ENCODE measurements around the gene XIRP1. TPM values are rescaled to one million over a fixed set of nuclear protein-coding genes. Genes with fewer than 3 reads are reported as not detected.
A peak's percentile ranks its signal among the peaks of the same experiment; 100 is the strongest.

XIRP1 gene
- total RNA-seq, 2 donors from 2014 or later: not detected

DNA sequence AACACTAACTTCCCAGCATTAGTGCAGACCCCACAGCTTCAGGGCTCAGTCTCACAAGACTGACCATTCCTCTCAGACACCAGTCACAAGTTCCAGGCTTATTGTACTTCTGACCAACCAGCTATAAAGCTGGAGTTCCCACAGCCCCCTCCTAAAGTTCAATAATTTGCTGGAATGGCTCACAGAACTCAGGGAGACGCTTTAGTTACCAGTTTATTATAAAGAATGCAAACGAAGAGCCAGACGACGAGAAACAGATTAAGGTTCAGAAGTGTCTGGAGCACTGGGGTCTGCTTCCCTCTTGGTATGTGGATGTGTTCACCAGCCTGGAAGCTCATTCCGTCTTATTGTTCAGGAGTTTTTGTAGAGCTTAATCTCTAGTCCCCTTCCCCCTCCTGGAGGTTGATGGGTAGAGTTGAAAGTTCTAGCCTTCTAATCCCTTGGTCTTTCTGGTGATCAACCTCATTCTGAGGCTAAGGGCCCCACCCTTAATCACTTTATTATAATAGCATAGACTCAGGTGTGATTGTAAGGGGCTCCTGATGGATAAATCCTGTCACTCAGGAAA lies 34.2 kb downstream of the XIRP1 start:
- no peaks in the 10 kb centered on the region for H3K36me3 Mint-ChIP-seq (ENCODE audit: low read depth)
- H3K4me1 Mint-ChIP-seq: peaks cover 7% of the 10 kb centered on the region
- no peaks in the 10 kb centered on the region for H3K9me3 ChIP-seq (ENCODE audit: control insufficient read depth, low read length, poor library complexity, severe bottlenecking)
- no peaks in the 10 kb centered on the region for H3K27me3 Mint-ChIP-seq
- DNase-seq: no peak
- H3K27ac Mint-ChIP-seq: no peak overlapping the region
- no peak overlapping the region for H3K4me3 Mint-ChIP-seq
- no peak for ATAC-seq

DNA sequence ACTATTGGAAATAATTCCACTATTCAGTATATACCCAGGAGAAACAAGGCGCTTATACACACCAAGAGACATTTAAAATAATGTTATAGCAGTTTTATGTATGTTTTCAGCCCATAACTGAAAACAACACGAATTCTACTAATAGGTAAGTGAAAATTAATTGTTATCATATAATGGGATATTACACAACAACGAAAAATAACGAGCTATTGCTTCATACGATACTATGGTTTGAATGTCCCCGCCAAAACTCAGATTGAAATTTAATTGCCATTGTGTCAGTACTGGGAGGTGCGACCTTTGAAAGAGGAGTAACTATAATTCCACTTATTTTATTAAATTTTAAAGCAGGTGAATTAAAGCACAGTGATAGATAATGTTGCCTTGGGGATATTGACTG lies 35.0 kb downstream of the XIRP1 start:
- Mint-ChIP-seq H3K27me3 (no peaks in the 10 kb centered on the region), H3K27ac (no peak overlapping the region), H3K4me3 (no peak overlapping the region), H3K36me3 (ENCODE audit: low read depth) (peaks cover 3% of the 10 kb centered on the region), H3K4me1 (peaks cover 10% of the 10 kb centered on the region)
- H3K9me3 ChIP-seq (ENCODE audit: control insufficient read depth, low read length, poor library complexity, severe bottlenecking): no peaks in the 10 kb centered on the region
- no peak for ATAC-seq
- no peak for DNase-seq

DNA sequence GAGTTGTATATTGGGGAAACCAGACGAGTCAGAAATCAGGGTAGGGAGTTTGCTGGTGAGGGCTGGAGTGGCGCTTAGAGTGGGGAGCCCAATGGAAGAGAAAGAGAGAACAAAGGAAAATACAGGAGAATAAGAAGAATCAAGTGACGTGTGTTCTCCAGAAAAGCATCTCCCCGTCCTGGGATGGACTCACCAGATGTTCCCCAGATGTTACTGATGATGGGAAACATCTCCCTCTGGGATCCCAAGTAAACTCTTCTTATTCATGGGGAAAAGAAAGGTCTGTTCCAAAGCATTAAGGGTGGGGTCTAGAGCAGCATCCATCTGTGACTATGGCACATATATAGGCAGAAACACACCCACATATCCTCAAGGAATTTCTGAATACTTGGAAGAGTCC lies 36.0 kb downstream of the XIRP1 start:
- peak overlapping the region; percentile 72 for H3K27ac Mint-ChIP-seq
- ATAC-seq (no peak), DNase-seq (no peak)
- H3K36me3 Mint-ChIP-seq (ENCODE audit: low read depth): peaks cover 6% of the 10 kb centered on the region
- peaks cover 2% of the 10 kb centered on the region for H3K9me3 ChIP-seq (ENCODE audit: control insufficient read depth, low read length, poor library complexity, severe bottlenecking)
- no peaks in the 10 kb centered on the region for H3K27me3 Mint-ChIP-seq
- H3K4me1 Mint-ChIP-seq: peaks cover 18% of the 10 kb centered on the region
- peak overlapping the region; percentile 36 for H3K4me3 Mint-ChIP-seq

DNA sequence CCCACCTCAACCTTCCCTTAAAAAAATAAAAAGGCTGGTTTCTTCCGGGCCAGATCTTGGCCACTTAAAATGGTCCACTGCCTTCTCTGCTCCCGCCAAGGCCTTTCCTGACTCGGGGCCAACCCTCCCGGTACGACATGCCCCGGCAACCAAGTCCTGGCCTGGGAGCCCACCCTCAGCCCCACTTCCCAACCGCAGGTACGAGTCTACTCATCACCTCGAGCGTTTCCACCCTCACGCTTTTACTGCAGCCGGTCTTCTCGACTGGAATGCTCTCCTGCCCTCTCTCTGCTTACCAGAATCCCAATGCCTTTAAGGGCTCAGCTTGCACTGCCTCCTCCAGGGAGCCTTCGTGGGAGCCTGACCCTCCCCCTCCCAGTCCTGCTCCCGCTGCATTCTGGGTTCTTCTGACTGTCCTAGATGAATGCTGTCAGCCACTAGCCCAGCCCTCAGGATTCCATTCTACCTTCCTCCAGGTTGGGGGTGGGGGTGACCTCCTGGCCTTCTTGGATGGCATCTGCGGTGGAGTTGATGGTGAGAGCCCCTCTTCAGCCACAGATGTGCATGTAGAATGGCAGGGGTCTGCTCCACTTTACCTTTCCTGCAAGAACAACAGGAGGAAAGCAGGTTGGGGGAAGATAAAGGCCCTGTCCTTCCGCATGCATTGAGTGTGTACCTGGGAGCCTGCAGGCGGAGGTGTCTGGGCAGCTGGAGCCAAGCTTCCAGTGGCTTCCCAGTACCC lies 37.9 kb downstream of the XIRP1 start:
- H3K9me3 ChIP-seq (ENCODE audit: control insufficient read depth, low read length, poor library complexity, severe bottlenecking): peaks cover 6% of the 10 kb centered on the region

DNA sequence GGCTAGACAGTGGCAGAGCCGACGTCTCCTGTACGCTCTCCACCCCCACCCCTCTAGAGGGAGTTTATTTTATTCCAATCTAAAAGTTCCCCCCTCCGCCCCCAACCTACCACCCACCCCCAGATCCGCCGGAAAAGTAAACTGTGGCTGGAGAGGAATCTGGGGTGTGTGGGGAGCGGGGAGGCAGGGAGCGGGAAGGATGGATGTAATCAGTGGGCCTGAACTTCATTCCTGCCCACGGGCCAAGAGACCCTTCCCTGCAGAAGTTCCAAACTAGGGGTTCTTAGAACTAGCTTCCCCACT lies 38.5 kb downstream of the XIRP1 start:
- Mint-ChIP-seq H3K27ac (peak overlapping the region; percentile 86), H3K4me3 (peak overlapping the region; percentile 80), H3K4me1 (peaks cover 43% of the 10 kb centered on the region), H3K27me3 (no peaks in the 10 kb centered on the region), H3K36me3 (ENCODE audit: low read depth) (peaks cover 6% of the 10 kb centered on the region)
- H3K9me3 ChIP-seq (ENCODE audit: control insufficient read depth, low read length, poor library complexity, severe bottlenecking): peaks cover 6% of the 10 kb centered on the region
- ATAC-seq (no peak), DNase-seq (no peak)

More for the DNA sequence above, 37.9 kb downstream of the XIRP1 start:
- ATAC-seq: no peak
- Mint-ChIP-seq H3K4me1 (peaks cover 38% of the 10 kb centered on the region), H3K36me3 (ENCODE audit: low read depth) (peaks cover 6% of the 10 kb centered on the region), H3K27me3 (no peaks in the 10 kb centered on the region), H3K27ac (peak overlapping the region; percentile 86), H3K4me3 (peak overlapping the region; percentile 80)
- DNase-seq: no peak

DNA sequence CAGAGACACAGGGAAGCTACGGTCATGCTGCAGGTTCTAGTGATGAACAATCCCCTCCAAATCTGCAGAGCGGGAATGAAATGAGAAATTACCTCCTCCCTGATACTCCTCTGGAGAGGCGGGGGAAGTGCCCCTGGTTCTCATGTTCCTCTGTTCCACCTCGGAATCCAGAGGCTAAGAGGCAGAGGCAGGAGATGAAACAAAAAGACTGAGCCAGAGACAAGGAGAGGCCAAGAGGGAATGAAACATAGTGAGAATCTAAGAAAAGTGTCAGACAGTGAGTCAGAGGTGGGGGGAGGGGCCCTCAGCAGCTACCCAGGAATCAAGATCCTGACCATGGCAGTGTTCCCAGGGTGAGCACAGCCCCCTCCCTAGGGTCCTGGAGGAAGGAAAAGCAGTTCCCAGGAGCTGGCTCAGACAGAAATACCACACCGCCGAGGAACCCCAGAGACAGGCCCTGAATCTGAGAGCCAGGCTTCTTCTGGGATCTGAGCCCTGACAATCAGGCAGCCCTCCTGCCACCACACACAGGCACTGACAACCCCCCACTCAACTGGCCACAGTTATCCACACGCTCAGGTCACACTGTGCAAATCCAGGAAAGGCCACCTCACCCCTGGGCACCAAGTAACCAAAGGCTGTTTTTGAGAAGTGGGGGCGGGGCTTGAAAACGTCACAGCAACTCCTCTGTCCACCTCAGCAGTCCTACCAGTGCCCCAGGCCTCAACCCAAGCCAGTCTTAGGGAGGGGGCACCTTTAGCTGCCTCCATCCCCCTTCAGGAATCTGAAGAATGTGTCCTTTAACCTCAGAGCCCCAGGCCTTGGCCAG lies 41.4 kb downstream of the XIRP1 start:
- Mint-ChIP-seq H3K4me1 (peaks cover 69% of the 10 kb centered on the region), H3K36me3 (ENCODE audit: low read depth) (peaks cover 6% of the 10 kb centered on the region), H3K27ac (peak overlapping the region; percentile 99), H3K27me3 (no peaks in the 10 kb centered on the region), H3K4me3 (peak overlapping the region; percentile 100)
- peaks cover 6% of the 10 kb centered on the region for H3K9me3 ChIP-seq (ENCODE audit: control insufficient read depth, low read length, poor library complexity, severe bottlenecking)
- ATAC-seq: no peak
- DNase-seq: peak in 1 of 3 donors; percentile 42

DNA sequence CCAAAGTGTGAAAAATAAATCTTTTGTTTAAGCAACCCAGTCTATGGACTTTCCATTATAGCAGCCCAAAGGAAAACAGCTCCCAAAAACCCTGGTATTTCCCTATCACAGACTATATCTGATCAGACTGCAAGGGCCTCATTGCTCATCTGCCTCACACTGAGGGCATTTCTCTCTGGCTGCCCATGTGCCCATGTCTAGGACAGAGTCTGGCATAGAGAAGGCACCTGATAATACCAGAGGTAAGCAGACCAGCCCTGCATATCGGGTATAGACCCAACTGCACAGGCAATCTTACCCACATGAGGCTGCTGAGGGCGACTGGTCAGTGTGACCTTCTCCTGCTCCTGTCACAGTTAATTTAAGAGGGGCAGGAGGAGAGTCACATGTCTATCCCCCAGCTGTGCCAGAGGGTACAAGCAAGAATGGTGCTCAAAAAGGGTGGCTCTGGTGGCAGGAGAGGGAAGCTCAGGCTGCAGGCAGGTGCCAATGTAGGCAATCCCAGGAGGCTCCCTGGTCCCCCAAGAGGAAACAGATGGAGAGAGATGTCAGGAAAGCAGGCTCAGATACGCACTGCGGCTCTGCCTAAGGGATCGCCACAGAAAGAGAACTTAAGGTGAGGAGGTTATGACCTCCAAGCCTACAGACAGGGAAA lies 42.1 kb downstream of the XIRP1 start:
- Mint-ChIP-seq H3K36me3 (ENCODE audit: low read depth) (peaks cover 6% of the 10 kb centered on the region), H3K4me3 (peak overlapping the region; percentile 100)

DNA sequence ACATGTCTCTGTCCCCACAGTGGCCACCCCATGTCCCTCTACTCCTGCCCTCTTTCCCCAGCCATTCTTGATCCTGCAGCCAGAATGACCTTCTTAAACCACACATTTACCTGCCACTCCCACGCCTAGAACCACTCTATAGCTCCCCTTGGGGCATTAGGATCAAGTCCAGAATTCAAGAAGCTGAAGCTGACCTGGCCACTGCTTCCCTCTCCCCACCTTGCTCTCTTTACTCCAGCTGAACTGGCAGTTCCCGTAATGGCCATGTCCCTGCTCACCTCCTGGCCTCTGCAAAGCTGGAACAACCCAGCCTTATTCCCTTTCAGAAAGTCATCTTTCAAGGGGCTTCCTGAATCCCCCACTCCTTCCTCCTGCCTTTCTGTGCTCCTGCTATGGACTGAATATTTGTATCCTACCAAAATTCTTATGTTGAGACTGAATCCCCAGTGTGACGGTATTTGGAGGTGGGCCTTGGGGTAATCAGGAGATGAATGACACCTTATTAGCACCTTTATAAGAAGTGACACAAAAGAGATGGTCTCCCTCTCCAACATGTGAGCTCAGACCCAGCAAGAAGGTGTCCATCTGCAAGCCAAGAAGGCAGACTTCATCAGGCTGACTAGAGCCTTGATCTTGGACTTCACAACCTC lies 42.8 kb downstream of the XIRP1 start:
- peaks cover 7% of the 10 kb centered on the region for H3K36me3 Mint-ChIP-seq (ENCODE audit: low read depth)
- H3K27ac Mint-ChIP-seq: peak overlapping the region; percentile 99
- no peak for DNase-seq
- ATAC-seq: no peak
- H3K4me3 Mint-ChIP-seq: peak overlapping the region; percentile 100
- peaks cover 74% of the 10 kb centered on the region for H3K4me1 Mint-ChIP-seq
- peaks cover 6% of the 10 kb centered on the region for H3K9me3 ChIP-seq (ENCODE audit: control insufficient read depth, low read length, poor library complexity, severe bottlenecking)
- no peaks in the 10 kb centered on the region for H3K27me3 Mint-ChIP-seq

More for the DNA sequence above, 42.1 kb downstream of the XIRP1 start:
- Mint-ChIP-seq H3K27ac (peak overlapping the region; percentile 99), H3K27me3 (no peaks in the 10 kb centered on the region), H3K4me1 (peaks cover 73% of the 10 kb centered on the region)
- DNase-seq (no peak), ATAC-seq (no peak)
- H3K9me3 ChIP-seq (ENCODE audit: control insufficient read depth, low read length, poor library complexity, severe bottlenecking): peaks cover 6% of the 10 kb centered on the region

DNA sequence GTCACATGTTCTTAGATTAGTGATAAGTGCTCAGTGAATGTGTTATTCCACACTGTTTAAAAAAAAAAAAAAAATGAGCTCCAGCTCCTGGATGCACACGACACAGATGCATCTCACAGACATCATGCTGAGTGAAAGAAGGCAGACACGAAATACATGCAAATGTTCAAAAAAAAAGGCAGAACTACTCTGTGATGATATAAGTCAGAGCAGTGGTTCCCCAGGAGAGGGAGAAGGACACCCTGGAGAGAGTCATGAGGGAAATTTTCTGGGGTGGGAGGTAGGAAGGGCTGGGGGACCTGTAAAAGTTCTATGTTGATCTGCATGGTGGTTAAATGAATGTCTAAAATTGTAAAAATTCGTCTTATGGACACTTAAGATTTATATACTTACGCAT lies 43.3 kb downstream of the XIRP1 start:
- Mint-ChIP-seq H3K27me3 (no peaks in the 10 kb centered on the region), H3K36me3 (ENCODE audit: low read depth) (peaks cover 9% of the 10 kb centered on the region), H3K4me3 (peak overlapping the region; percentile 100), H3K27ac (peak overlapping the region; percentile 99), H3K4me1 (peaks cover 72% of the 10 kb centered on the region)
- no peak for DNase-seq
- H3K9me3 ChIP-seq (ENCODE audit: control insufficient read depth, low read length, poor library complexity, severe bottlenecking): peaks cover 6% of the 10 kb centered on the region
- ATAC-seq: no peak

DNA sequence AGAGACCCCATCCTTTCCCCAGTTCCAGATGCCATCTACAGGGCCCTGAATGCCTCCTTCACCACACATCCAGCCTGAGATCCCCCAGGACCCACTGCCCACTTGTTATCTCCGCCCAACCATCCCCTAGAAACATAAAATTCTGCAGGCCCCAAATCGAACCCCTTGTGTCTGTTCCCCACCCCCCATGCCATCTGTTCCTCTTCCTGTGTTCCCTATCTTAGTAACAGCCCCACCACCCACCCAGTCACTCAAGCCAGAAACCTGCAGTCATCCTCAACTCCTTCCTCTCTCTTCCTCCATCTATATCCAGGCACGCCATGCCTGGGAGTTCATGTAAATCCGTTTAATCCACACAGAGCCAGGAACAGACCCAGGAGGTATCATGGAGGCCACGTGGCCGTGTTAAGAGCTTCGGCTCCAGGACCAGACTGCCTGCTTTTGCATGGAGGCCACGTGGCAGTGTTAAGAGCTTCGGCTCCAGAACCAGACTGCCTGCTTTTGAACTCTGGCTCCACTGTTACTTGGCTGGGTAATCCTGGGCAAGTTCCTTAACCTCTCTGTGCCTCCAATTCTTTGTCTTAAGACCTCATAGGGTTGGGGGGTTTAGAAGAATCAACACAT lies 43.8 kb downstream of the XIRP1 start:
- Mint-ChIP-seq H3K4me3 (peak overlapping the region; percentile 100), H3K36me3 (ENCODE audit: low read depth) (peaks cover 9% of the 10 kb centered on the region), H3K4me1 (peaks cover 76% of the 10 kb centered on the region), H3K27me3 (no peaks in the 10 kb centered on the region), H3K27ac (peak overlapping the region; percentile 99)
- H3K9me3 ChIP-seq (ENCODE audit: control insufficient read depth, low read length, poor library complexity, severe bottlenecking): peaks cover 6% of the 10 kb centered on the region
- ATAC-seq: no peak
- DNase-seq: no peak

DNA sequence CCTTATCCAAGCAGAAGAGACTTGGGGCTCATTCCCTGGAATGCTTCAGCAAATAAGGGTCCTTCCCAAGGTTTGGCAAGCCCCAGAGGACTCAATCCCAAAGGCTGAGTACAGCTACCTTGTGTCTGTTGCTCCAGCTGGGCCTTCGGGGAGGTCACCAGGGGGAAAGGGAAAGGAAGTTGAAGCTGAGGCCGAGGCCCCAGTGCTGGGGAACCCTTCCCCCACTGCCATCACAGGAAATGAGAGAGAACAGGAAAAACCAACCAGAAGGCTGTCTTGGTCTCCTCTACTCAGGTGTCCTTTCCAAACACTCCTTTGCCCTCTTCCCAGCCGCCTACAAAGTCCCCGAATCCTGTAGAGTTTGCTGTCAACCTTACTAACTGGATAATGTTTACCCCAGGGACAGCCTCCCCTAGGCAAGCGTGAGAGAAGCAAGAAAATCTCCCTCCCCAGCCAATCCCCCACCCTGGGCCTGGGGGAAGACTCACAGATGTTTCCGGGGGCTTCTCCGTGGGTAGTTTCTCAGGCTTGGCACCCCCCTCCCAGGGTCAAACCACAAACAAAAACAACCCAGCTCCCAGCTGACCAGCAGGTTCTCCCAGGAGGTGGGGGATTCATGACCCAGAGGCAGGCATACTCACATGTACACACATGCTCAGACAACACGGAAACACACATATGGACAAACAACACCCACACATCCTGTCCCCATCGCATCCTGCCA lies 44.5 kb downstream of the XIRP1 start:
- ATAC-seq (no peak), DNase-seq (no peak)
- peak overlapping the region; percentile 100 for H3K4me3 Mint-ChIP-seq
- H3K27ac Mint-ChIP-seq: peak overlapping the region; percentile 99
- H3K4me1 Mint-ChIP-seq: peaks cover 79% of the 10 kb centered on the region
- peaks cover 9% of the 10 kb centered on the region for H3K36me3 Mint-ChIP-seq (ENCODE audit: low read depth)
- H3K9me3 ChIP-seq (ENCODE audit: control insufficient read depth, low read length, poor library complexity, severe bottlenecking): peaks cover 6% of the 10 kb centered on the region
- H3K27me3 Mint-ChIP-seq: no peaks in the 10 kb centered on the region
